CD14-positive monocyte (primary cell): ENCODE data around the gene SASH1. TPM values are rescaled to one million over a fixed set of nuclear protein-coding genes. Genes with fewer than 3 reads are reported as not detected.

ENCODE experiments used
- DNase-seq, 3 donors: peaks; one replicate each; pipeline ENCODE4 v3.0.0-alpha.2; 2011 to 2022
- H2AFZ ChIP-seq: 2 replicates; pipeline ENCODE4 v1.6.0; 2012; ENCODE audit warnings: mild to moderate bottlenecking, low read depth, low read length, inconsistent platforms; ENCODE audit not compliant: insufficient read depth, poor library complexity, severe bottlenecking
- H3K27ac ChIP-seq, 2 donors: 1 replicate in 1 of 2; 2 replicates in 1 of 2; pipeline ENCODE4 v1.5.1; 2012 to 2013; ENCODE audit warnings: low read length in 2 of 2, control low read depth in 1 of 2, inconsistent platforms in 1 of 2, low read depth in 1 of 2, mild to moderate bottlenecking in 1 of 2
- H3K27me3 ChIP-seq, 2 donors: one replicate each; pipeline versions ENCODE4 v1.6.0 to v1.6.1; 2011 to 2013; ENCODE audit warnings: low read length in 2 of 2; ENCODE audit not compliant: control insufficient read depth in 2 of 2, insufficient read depth in 2 of 2
- H3K36me3 ChIP-seq, 2 donors: replicated peaks in 1 of 2; 1 replicate in 1 of 2; 2 replicates in 1 of 2; pipeline versions ENCODE4 v1.5.1 to v1.6.1; 2012 to 2013; ENCODE audit warnings: low read length in 2 of 2, control low read depth in 1 of 2, inconsistent platforms in 1 of 2, mild to moderate bottlenecking in 1 of 2; ENCODE audit not compliant: insufficient read depth in 2 of 2, control insufficient read depth in 1 of 2
- H3K4me1 ChIP-seq, 2 donors: 1 replicate in 1 of 2; 2 replicates in 1 of 2; pipeline versions ENCODE4 v1.5.1 to v1.6.1; 2012 to 2013; ENCODE audit warnings: low read length in 2 of 2, control low read depth in 1 of 2, inconsistent platforms in 1 of 2, mild to moderate bottlenecking in 1 of 2, moderate library complexity in 1 of 2; ENCODE audit not compliant: insufficient read depth in 2 of 2, control insufficient read depth in 1 of 2
- H3K4me2 ChIP-seq: replicated peaks from 2 replicates; pipeline ENCODE3; 2012; ENCODE audit warnings: low read length, moderate library complexity, mild to moderate bottlenecking; ENCODE audit not compliant: poor library complexity, severe bottlenecking; ENCODE audit errors: extremely low read depth
- H3K4me3 ChIP-seq, 3 experiments: fragments of 200-600 bp in 1 of 3; sonication (generic) in 1 of 3; replicated peaks in 1 of 3; 1 replicate in 2 of 3; 2 replicates in 1 of 3; pipeline ENCODE4 v1.5.1; 2011 to 2013; ENCODE audit warnings: low read length in 3 of 3, mild to moderate bottlenecking in 3 of 3, control low read depth in 2 of 3, low read depth in 2 of 3, inconsistent platforms in 1 of 3, moderate library complexity in 1 of 3
- H3K79me2 ChIP-seq: 2 replicates; pipeline ENCODE4 v1.6.0; 2012; ENCODE audit warnings: mild to moderate bottlenecking, control low read depth, inconsistent platforms, low read length, moderate library complexity; ENCODE audit not compliant: insufficient read depth
- H3K9ac ChIP-seq: 2 replicates; pipeline ENCODE4 v1.6.0; 2017; ENCODE audit warnings: low read length, mild to moderate bottlenecking; ENCODE audit not compliant: insufficient read depth, poor library complexity, severe bottlenecking
- H3K9me3 ChIP-seq, 2 donors: replicated peaks in 1 of 2; 1 replicate in 1 of 2; 2 replicates in 1 of 2; pipeline versions ENCODE4 v1.5.1 to v1.6.1; 2012 to 2013; ENCODE audit warnings: low read length in 2 of 2, control low read depth in 1 of 2; ENCODE audit not compliant: control insufficient read depth in 1 of 2, insufficient read depth in 1 of 2
- H4K20me1 ChIP-seq: 2 replicates; pipeline ENCODE4 v1.6.0; 2012; ENCODE audit warnings: mild to moderate bottlenecking, low read length, control low read depth, moderate library complexity; ENCODE audit not compliant: insufficient read depth
- H3K27ac Mint-ChIP-seq, 7 donors: one replicate each; pipeline ENCODE4 v1.8.0; 2020; ENCODE audit warnings: mild to moderate bottlenecking in 7 of 7, mixed read lengths in 7 of 7, moderate library complexity in 6 of 7, inconsistent platforms in 2 of 7
- H3K27me3 Mint-ChIP-seq, 3 donors: one replicate each; pipeline ENCODE4 v1.8.0; 2021 to 2022; ENCODE audit warnings: low read depth in 3 of 3, mild to moderate bottlenecking in 3 of 3, mixed read lengths in 3 of 3, moderate library complexity in 3 of 3, inconsistent platforms in 1 of 3
- H3K36me3 Mint-ChIP-seq, 2 donors: one replicate each; pipeline ENCODE4 v1.8.0; 2020; ENCODE audit warnings: mixed read lengths in 2 of 2, inconsistent platforms in 1 of 2, mild to moderate bottlenecking in 1 of 2
- H3K4me1 Mint-ChIP-seq: one replicate; pipeline ENCODE4 v1.8.0; 2020; ENCODE audit warnings: mild to moderate bottlenecking, mixed read lengths
- H3K4me3 Mint-ChIP-seq, 2 donors: one replicate each; pipeline ENCODE4 v1.8.0; 2020; ENCODE audit warnings: mild to moderate bottlenecking in 2 of 2, mixed read lengths in 2 of 2, moderate library complexity in 1 of 2
- H3K9me3 Mint-ChIP-seq, 7 donors: one replicate each; pipeline ENCODE4 v1.8.0; 2020 to 2022; ENCODE audit warnings: mixed read lengths in 7 of 7, mild to moderate bottlenecking in 6 of 7, moderate library complexity in 6 of 7, inconsistent platforms in 2 of 7
- CTCF ChIP-seq: fragments of 200-600 bp; IDR thresholded peaks from one replicate; pipeline ENCODE4 v1.8.0; 2022; ENCODE audit warnings: antibody characterized with exemption, mild to moderate bottlenecking
- WGBS: methylation state at CpG from one replicate; pipeline ENCODE4 v1.1.5; 2013; ENCODE audit warnings: missing lambda C conversion rate; ENCODE audit not compliant: insufficient coverage; 5-methylcytosine and 5-hydroxymethylcytosine counted together
- intact Hi-C, 2 donors: fragments of 100-400 bp; cut with micrococcal nuclease; formaldehyde crosslinking; loops; one replicate each; pipeline versions ENCODE4 v1.15.0 to v1.15.1; 2023
- polyA plus RNA-seq, 3 donors: library from polyadenylated mRNA; depleted of rRNA in 1 of 3; unstranded in 2 of 3; stranded (reverse) in 1 of 3; fragments of 300-500 nt in 2 of 3; fragments of >200 nt in 1 of 3; fragmentation: Illumina TruSeq in 2 of 3; gene quantifications; 1 replicate in 2 of 3; 2 replicates in 1 of 3; pipeline ENCODE4 v1.2.3, GENCODE V29; 2012 to 2021
- small RNA-seq: library from RNA; depleted of rRNA; stranded (forward); fragments of <200 nt; gene quantifications from one replicate; pipeline ENCODE3, GENCODE V24; 2012; ENCODE audit warnings: low read depth; ENCODE audit not compliant: insufficient read length

Gene SASH1
- polyA plus RNA-seq, 3 donors, result 0.90 to 5.1 (median 4.7) TPM

DNA sequence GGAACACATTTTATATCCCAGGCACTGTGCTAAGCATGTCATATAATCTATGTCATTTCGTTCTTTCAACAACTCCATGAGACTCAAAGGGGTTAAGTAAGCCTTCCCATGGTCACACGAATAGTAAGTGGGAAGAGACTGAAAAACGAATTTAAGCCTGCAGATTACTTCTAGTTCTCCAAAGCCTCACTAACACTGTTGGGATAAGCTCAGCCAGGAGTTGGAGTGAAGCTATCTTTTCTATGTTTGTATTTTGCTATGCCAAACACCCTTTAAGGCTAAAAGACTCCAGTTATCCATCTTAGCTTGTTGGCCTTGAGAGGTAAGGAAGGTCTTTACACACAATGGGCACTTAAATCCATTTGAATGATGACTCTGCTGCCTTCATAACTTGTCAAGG, 256.1 kb downstream of the SASH1 start:
- Mint-ChIP-seq H3K36me3 (no peaks in the 10 kb centered on the region), H3K4me3 (no peak overlapping the region), H3K9me3 (peaks cover 3 to 12% (median 6%) of the 10 kb centered on the region in 7 donors), H3K4me1 (peaks cover 3% of the 10 kb centered on the region), H3K27ac (no peak overlapping the region), H3K27me3 (peaks cover 2 to 3% (median 2%) of the 10 kb centered on the region in 3 donors)
- DNase-seq, result no peak
- no peaks in the 10 kb centered on the region for H4K20me1 ChIP-seq
- H3K4me1 ChIP-seq, result no peaks in the 10 kb centered on the region
- H3K36me3 ChIP-seq, result no peaks in the 10 kb centered on the region
- intact Hi-C loops, result no loop called here
- WGBS, result no CpG with 5 or more reads among the region's 3 CpGs
- no peak overlapping the region for H3K9ac ChIP-seq
- no peak overlapping the region for H3K4me3 ChIP-seq
- H3K4me2 ChIP-seq, result no peak overlapping the region
- H2AFZ ChIP-seq, result no peak overlapping the region
- no peaks in the 10 kb centered on the region for H3K27me3 ChIP-seq
- no peak overlapping the region for H3K27ac ChIP-seq
- H3K79me2 ChIP-seq, result no peaks in the 10 kb centered on the region
- no peaks in the 10 kb centered on the region for H3K9me3 ChIP-seq
- no peak for TF ChIP-seq CTCF

DNA sequence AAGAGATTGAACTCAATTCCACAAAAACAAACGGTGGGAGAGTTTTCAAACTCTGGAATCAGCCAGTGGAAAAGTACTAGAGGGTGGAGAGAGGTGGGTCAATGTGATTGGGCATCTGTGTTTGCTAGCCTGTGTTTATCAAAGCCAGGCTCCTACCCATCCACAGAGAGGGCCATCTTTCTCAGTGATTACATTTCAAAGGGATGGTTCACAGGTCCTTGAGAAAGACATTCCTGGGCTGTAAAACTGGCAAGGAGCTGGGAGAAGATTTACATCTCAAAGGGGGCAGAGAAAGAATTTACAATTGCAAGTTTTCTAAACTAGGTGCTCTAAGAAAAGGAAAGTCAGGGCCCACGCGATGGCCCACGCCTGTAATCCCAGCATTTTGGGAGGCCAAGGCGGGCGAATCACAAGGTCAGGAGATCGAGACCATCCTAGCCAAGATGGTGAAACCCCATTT, 257.4 kb downstream of the SASH1 start:
- no peak overlapping the region for H3K4me2 ChIP-seq
- H3K27ac ChIP-seq, result no peak overlapping the region
- no peak overlapping the region for H3K4me3 ChIP-seq
- DNase-seq, result no peak
- no peaks in the 10 kb centered on the region for H4K20me1 ChIP-seq
- H3K36me3 ChIP-seq, result no peaks in the 10 kb centered on the region
- intact Hi-C loops, result no loop called here
- Mint-ChIP-seq H3K4me1 (peaks cover 3% of the 10 kb centered on the region), H3K4me3 (no peak overlapping the region), H3K36me3 (no peaks in the 10 kb centered on the region), H3K9me3 (peaks cover 3 to 12% (median 5%) of the 10 kb centered on the region in 7 donors), H3K27ac (no peak overlapping the region), H3K27me3 (peaks cover 2 to 3% (median 2%) of the 10 kb centered on the region in 3 donors)
- H2AFZ ChIP-seq, result no peak overlapping the region
- H3K9ac ChIP-seq, result no peak overlapping the region
- no peaks in the 10 kb centered on the region for H3K9me3 ChIP-seq
- H3K4me1 ChIP-seq, result no peaks in the 10 kb centered on the region
- H3K27me3 ChIP-seq, result no peaks in the 10 kb centered on the region
- WGBS, result 97% methylated on average over 3 of the region's 7 CpGs
- no peaks in the 10 kb centered on the region for H3K79me2 ChIP-seq
- no peak for TF ChIP-seq CTCF

Small RNAs within 50 kb of the gene (small RNA-seq; reads per million reads assigned to genes)
- not detected for gene SNRPEP6
